ENCODE measurements around the gene PIP5KL1. TPM values are rescaled to one million over a fixed set of nuclear protein-coding genes. Genes with fewer than 3 reads are reported as not detected.

PIP5KL1 gene
- total and polyA plus RNA-seq, 2 of the 8 experiments (the other 6 are each of a cell fraction or from before 2014, with no cell fraction given) = 13.4 to 15.4 TPM

DNA sequence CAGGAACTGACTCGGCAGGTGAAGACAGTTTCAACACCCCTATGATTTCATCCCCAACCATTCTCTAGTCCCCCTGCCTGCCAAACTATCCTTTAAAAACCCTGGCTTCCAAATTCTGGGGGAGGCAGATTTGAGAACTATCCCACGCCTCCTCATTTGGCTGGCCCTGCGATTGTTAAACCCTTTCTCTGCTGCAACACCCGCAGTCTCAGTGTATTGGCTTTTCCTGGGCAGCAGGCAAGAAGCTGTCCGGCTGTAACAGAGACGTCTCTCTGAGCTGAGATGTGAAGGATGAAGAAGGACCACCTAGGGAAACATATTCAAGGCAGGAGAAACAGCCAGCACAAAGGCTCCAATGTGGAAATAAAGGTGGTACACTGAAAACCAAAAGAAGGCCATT, 37.7 kb downstream of the PIP5KL1 start:
- H4K8ac ChIP-seq (ENCODE audit: extremely low read depth, insufficient read depth, low read length) = no peak overlapping the region
- H3K9ac ChIP-seq (replicated peaks in 1 of 4; ENCODE audit: extremely low read depth in 1 of 4, low read depth in 3 of 4, low read length in 3 of 4) = no peak overlapping the region
- H3K27me3 ChIP-seq (replicated peaks in 1 of 4; ENCODE audit: control insufficient read depth in 3 of 4, extremely low read depth in 1 of 4, insufficient read depth in 3 of 4, low read length in 3 of 4) = no peaks in the 10 kb centered on the region
- no peak overlapping the region for H2AK5ac ChIP-seq (ENCODE audit: low read depth, low read length)
- H4K5ac ChIP-seq (ENCODE audit: insufficient read length, low read depth, low read length) = no peak overlapping the region
- H3K79me1 ChIP-seq (ENCODE audit: low read depth, low read length) = peaks cover 10% of the 10 kb centered on the region
- H3K4ac ChIP-seq (replicated peaks; ENCODE audit: insufficient read length, low read depth, low read length) = no peak overlapping the region
- no peak overlapping the region for H4K91ac ChIP-seq (replicated peaks; ENCODE audit: insufficient read length, low read length)
- no peak overlapping the region for H2AFZ ChIP-seq (ENCODE audit: low read length)
- peaks cover 0 to 4% of the 10 kb centered on the region in 2 experiments; a peak in 1 of 4 replicates for H3K79me2 ChIP-seq (ENCODE audit: control insufficient read depth in 1 of 2, insufficient read depth in 2 of 2, low read length in 2 of 2)
- H3K23ac ChIP-seq (ENCODE audit: insufficient read length) = no peak overlapping the region
- H3K4me3 ChIP-seq (ENCODE audit: extremely low read depth in 1 of 4, insufficient read depth in 2 of 4, low read depth in 3 of 4, low read length in 4 of 4) = no peak overlapping the region
- no peaks in the 10 kb centered on the region for H3K23me2 ChIP-seq (ENCODE audit: low read depth, low read length)
- POLR2A ChIA-PET (ENCODE audit: partially characterized antibody) = interaction anchor here (10.1 kb wide), 1 partner anchor 10 kb away, joined by 91 read pairs; no protein-coding TSS in a partner anchor
- H3K36me3 ChIP-seq (ENCODE audit: control insufficient read depth in 2 of 4, insufficient read depth in 4 of 4, low read length in 3 of 4) = peaks cover 28 to 48% (median 38%) of the 10 kb centered on the region in 4 experiments
- no peak overlapping the region for H2BK20ac ChIP-seq (ENCODE audit: low read length)
- H2BK15ac ChIP-seq (ENCODE audit: low read length) = no peak overlapping the region
- no peak overlapping the region for H2BK12ac ChIP-seq (ENCODE audit: low read depth, low read length)
- H3K27ac ChIP-seq (ENCODE audit: low read depth, low read length) = no peak overlapping the region
- H3K9me3 ChIP-seq (ENCODE audit: insufficient read depth in 2 of 2, low read depth in 1 of 2, low read length in 1 of 2) = no peaks in the 10 kb centered on the region
- H3K14ac ChIP-seq (ENCODE audit: insufficient read length) = no peak overlapping the region
- no peak overlapping the region for H3K56ac ChIP-seq (replicated peaks; ENCODE audit: insufficient read length, low read depth, low read length)
- 89% methylated on average over 6 of the region's 6 CpGs; no CpG with 5 or more reads in 1 of the 2 experiments for WGBS, 2 experiments (ENCODE audit: extremely low coverage in 1 of 2, insufficient coverage in 1 of 2, insufficient read length in 1 of 2, insufficient replicate concordance in 2 of 2, low coverage in 1 of 2, low lambda C conversion rate in 2 of 2, missing lambda C conversion rate in 1 of 2)
- no peak overlapping the region for H3K4me2 ChIP-seq (ENCODE audit: insufficient read depth in 1 of 2, low read depth in 2 of 2, low read length in 2 of 2)
- no peak overlapping the region for H2BK120ac ChIP-seq (replicated peaks; ENCODE audit: low read depth, low read length)
- peaks cover 0 to 19% (median 13%) of the 10 kb centered on the region in 4 experiments; a peak in 6 of 7 replicates for H3K4me1 ChIP-seq (replicated peaks in 1 of 4; ENCODE audit: control insufficient read depth in 3 of 4, insufficient read depth in 4 of 4, low read length in 3 of 4)
- CTCF ChIA-PET (ENCODE audit: partially characterized antibody) = interaction anchor here (0.9 to 1.4 kb wide), 2 partner anchors 24 to 32 kb away, joined by 3 read pairs; no protein-coding TSS in a partner anchor
- H3K18ac ChIP-seq (ENCODE audit: extremely low read depth, low read length) = no peak overlapping the region
- FAIRE-seq (no peak), DNase-seq (ENCODE audit: low read depth in 1 of 2, low spot score in 2 of 2) (no peak)
- peaks cover 4 to 15% of the 10 kb centered on the region in 2 experiments for H4K20me1 ChIP-seq (replicated peaks in 1 of 2; ENCODE audit: control insufficient read depth in 1 of 2, insufficient read depth in 2 of 2, low read length in 2 of 2)
- H2BK5ac ChIP-seq (ENCODE audit: low read depth, low read length) = no peak overlapping the region
- TF ChIP-seq BRCA1 (IDR thresholded peaks at IDR 0.05; ENCODE audit: low read depth, low read length) (no peak), CTCF (IDR thresholded peaks at IDR 0.05; ENCODE audit: control extremely low read depth in 1 of 3, insufficient read depth in 1 of 3, low read depth in 1 of 3, low read length in 3 of 3) (no peak), POU5F1 (IDR thresholded peaks at IDR 0.05; ENCODE audit: low read depth, low read length) (no peak), ATF3 (IDR thresholded peaks at IDR 0.05; ENCODE audit: insufficient read depth, low read depth, low read length) (no peak), POLR2A (IDR thresholded peaks at IDR 0.05; ENCODE audit: control extremely low read depth in 1 of 2, low read depth in 2 of 2, low read length in 2 of 2) (no peak), BCL11A (IDR thresholded peaks at IDR 0.05; ENCODE audit: low read depth in 2 of 2, low read length in 2 of 2) (no peak), CTBP2 (IDR thresholded peaks at IDR 0.05; ENCODE audit: borderline replicate concordance, insufficient read depth, insufficient read length, low read length) (no peak)
- TF ChIP-seq, protein P1, sequence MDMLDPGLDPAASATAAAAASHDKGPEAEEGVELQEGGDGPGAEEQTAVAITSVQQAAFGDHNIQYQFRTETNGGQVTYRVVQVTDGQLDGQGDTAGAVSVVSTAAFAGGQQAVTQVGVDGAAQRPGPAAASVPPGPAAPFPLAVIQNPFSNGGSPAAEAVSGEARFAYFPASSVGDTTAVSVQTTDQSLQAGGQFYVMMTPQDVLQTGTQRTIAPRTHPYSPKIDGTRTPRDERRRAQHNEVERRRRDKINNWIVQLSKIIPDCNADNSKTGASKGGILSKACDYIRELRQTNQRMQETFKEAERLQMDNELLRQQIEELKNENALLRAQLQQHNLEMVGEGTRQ (IDR thresholded peaks at IDR 0.05; ENCODE audit: low read length) = no peak
